Activated T-helper 2 cell treated with anti-CD3 and anti-CD28 coated beads, Interferon-gamma antibody, Interleukin-2, Interleukin-4, amounts not matched to agents 10 μg/mL and 5 μg/mL and 100 μg/mL, durations not matched to agents 14 hours and 24 hours and 36 hours (primary cell): ENCODE measurements around the gene INO80. TPM values are rescaled to one million over a fixed set of nuclear protein-coding genes. Genes with fewer than 3 reads are reported as not detected.

Source experiments
- DNase-seq: peaks from one replicate; pipeline ENCODE4 v3.0.0; 2021; ENCODE audit warnings: low spot score
- H3K27ac Mint-ChIP-seq: one replicate; pipeline ENCODE4 v1.8.0; 2021; ENCODE audit warnings: mixed read lengths
- H3K27me3 Mint-ChIP-seq: one replicate; pipeline ENCODE4 v1.8.0; 2021; ENCODE audit warnings: low read depth, mixed read lengths
- H3K36me3 Mint-ChIP-seq: one replicate; pipeline ENCODE4 v1.8.0; 2021; ENCODE audit warnings: low read depth, mixed read lengths
- H3K4me1 Mint-ChIP-seq: one replicate; pipeline ENCODE4 v1.8.0; 2021; ENCODE audit warnings: low read depth, mixed read lengths
- H3K4me3 Mint-ChIP-seq: one replicate; pipeline ENCODE4 v1.8.0; 2021; ENCODE audit warnings: low read depth, mild to moderate bottlenecking, moderate library complexity, mixed read lengths
- H3K9me3 Mint-ChIP-seq: one replicate; pipeline ENCODE4 v1.8.0; 2021; ENCODE audit warnings: mixed read lengths
- intact Hi-C: fragments of 100-400 bp; cut with micrococcal nuclease; formaldehyde crosslinking; loops from one replicate; pipeline ENCODE4 v1.15.1; 2023
- total RNA-seq: library from RNA; stranded (reverse); gene quantifications from 2 replicates; pipeline ENCODE4 v1.2.3, GENCODE V29; 2022

The INO80 gene
- total RNA-seq, 1 donor from 2014 or later: 33.2 TPM

DNA sequence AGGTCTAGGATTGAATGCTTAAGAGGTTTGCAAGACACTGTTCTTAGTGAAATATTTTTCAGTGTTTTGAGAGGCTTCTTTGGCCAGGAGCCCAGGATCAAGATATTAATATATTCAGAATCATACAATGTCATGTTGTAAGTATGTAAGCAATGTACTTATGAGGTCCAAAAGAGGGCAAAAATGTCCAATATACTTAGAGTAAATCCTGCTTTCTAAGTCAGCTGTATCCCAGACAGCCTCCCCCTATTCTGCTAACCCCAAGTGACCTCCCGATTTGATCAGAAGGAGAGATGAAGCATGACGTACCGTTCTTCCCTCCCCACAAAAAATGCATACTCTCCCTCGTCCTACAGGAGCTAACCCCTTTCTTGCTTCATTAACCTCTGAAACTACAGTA, 91.9 kb downstream of the INO80 start:
- H3K4me1 Mint-ChIP-seq: no peaks in the 10 kb centered on the region
- H3K4me3 Mint-ChIP-seq: no peak overlapping the region
- DNase-seq: no peak
- no peaks in the 10 kb centered on the region for H3K27me3 Mint-ChIP-seq
- peaks cover 45% of the 10 kb centered on the region for H3K36me3 Mint-ChIP-seq
- H3K27ac Mint-ChIP-seq: no peak overlapping the region
- intact Hi-C loops: loop anchor here (10.0 kb wide), 1 partner anchor 161 kb away; no protein-coding TSS in a partner anchor
- H3K9me3 Mint-ChIP-seq: no peaks in the 10 kb centered on the region

DNA sequence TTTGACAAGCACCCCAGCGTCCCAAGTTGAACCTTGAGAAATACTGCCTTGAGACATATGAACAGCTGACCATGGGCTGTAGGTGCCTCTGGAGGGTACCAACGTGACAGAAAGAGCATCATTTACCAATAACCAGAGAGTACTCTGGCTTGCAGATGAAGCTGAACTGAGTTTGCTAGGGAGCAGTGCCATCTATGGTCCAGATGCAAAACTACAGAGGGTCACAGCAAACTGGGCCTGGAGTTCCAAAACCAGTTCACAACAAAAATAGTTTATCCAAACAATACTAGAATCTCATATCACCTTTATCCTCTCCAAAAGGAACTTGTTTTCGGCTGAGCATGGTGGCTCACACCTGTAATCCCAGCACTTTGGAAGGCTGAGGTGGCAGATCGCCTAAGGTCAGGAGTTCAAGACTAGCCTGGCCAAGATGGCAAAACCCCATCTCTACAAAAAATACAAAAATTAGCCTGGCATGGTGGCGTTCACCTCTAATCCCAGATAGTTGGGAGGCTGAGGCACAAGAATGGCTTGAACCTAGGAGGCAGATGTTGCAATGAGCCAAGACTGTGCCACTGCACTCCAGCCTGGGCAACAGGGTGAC, 93.5 kb downstream of the INO80 start:
- Mint-ChIP-seq H3K9me3 (no peaks in the 10 kb centered on the region), H3K4me3 (no peak overlapping the region), H3K27me3 (no peaks in the 10 kb centered on the region), H3K36me3 (peaks cover 48% of the 10 kb centered on the region), H3K27ac (no peak overlapping the region), H3K4me1 (peaks cover 2% of the 10 kb centered on the region)
- DNase-seq: peak; percentile 24
- intact Hi-C loops: loop anchor here (1.0 to 10.0 kb wide), 2 partner anchors 118 to 162 kb away; no protein-coding TSS in a partner anchor

DNA sequence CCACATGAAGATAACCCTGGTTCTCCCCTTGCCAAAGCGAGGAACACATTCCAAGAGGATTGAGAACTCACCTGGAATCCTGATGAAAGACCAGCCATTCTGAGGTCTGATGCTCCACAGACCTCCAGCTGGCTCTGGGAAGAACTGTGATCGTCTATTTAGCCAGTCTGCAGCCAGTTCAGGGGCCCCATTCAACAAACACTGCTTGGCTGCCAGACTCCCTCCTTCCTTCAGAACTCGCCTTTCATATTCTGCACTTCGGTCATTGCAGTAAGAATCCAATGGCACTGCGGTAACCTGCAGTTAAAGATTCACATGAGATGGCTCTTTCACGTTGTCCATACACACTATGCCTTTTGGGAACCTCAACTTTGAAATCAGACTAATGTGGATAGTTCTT, 95.3 kb downstream of the INO80 start:
- Mint-ChIP-seq H3K9me3 (no peaks in the 10 kb centered on the region), H3K4me3 (no peak overlapping the region), H3K36me3 (peaks cover 46% of the 10 kb centered on the region), H3K4me1 (peaks cover 11% of the 10 kb centered on the region), H3K27me3 (no peaks in the 10 kb centered on the region), H3K27ac (no peak overlapping the region)
- intact Hi-C loops: loop anchor here (10.0 kb wide), 1 partner anchor 164 kb away; no protein-coding TSS in a partner anchor
- no peak for DNase-seq

DNA sequence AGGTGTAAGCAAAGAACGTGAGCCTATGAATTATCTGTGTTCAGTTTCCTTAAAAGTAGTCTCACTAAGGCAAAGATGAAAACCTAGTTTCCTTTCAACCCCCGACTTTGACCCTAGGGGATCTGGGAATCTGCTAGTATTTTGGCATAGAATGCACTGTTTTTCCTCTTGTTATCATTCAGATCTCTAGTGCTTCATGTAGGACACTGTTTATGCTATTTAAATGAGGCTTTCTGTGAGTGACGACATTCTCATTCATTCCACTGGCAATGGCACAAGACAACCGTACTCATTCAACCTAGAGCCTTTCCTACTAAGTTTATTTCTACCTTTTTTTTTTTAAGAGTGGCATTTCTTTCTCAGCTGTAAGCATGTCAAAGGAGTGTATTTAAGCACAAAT, 95.8 kb downstream of the INO80 start:
- Mint-ChIP-seq H3K27ac (no peak overlapping the region), H3K4me1 (peaks cover 11% of the 10 kb centered on the region), H3K9me3 (no peaks in the 10 kb centered on the region), H3K4me3 (no peak overlapping the region), H3K27me3 (no peaks in the 10 kb centered on the region), H3K36me3 (peaks cover 45% of the 10 kb centered on the region)
- intact Hi-C loops: loop anchor here (10.0 kb wide), 1 partner anchor 164 kb away; no protein-coding TSS in a partner anchor
- DNase-seq: no peak

DNA sequence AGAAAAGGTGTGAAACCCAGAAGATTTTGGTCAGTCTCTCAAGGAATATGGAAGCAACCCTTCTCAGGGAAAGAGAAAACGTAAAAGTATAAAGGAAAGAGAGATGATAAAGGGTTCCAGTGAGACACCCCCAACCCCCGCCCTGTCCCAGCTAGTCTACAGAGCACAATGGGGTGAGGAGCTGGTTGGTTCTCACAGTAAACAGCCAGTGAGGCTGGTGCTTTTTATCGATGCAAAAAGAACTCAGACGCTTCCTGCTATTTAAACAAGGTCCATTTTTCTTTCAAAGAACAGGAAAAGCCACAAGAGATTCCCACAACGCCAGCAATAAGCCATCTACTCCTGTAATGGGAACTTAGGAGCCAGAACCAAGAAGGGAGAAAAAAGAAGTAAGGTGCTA, 96.9 kb downstream of the INO80 start:
- Mint-ChIP-seq H3K36me3 (peaks cover 56% of the 10 kb centered on the region), H3K27ac (no peak overlapping the region), H3K4me3 (no peak overlapping the region), H3K4me1 (peaks cover 11% of the 10 kb centered on the region), H3K9me3 (no peaks in the 10 kb centered on the region), H3K27me3 (no peaks in the 10 kb centered on the region)
- no peak for DNase-seq
- intact Hi-C loops: no loop called here

DNA sequence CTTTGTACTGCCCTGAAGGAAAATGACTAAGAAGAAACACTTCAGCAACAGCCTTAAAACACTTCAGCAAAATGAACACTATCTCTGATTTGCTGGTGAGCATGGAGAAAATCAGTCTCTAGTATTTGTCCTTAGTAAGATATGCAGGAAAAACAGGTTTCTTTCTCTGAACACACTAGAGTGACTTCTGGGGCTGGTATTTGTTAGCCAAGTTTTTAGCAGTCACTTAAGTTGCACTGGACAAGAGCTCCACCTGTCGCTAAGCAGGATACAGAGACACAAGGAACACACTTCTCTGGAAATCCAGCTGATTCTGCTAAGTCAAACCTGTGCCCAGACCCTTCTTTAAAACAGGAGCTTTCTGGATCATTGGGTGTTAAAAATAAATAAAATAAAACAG, 97.5 kb downstream of the INO80 start:
- no peak overlapping the region for H3K4me3 Mint-ChIP-seq
- no peak overlapping the region for H3K27ac Mint-ChIP-seq
- H3K27me3 Mint-ChIP-seq: no peaks in the 10 kb centered on the region
- intact Hi-C loops: no loop called here
- peaks cover 59% of the 10 kb centered on the region for H3K36me3 Mint-ChIP-seq
- H3K4me1 Mint-ChIP-seq: peaks cover 11% of the 10 kb centered on the region
- DNase-seq: no peak
- no peaks in the 10 kb centered on the region for H3K9me3 Mint-ChIP-seq

DNA sequence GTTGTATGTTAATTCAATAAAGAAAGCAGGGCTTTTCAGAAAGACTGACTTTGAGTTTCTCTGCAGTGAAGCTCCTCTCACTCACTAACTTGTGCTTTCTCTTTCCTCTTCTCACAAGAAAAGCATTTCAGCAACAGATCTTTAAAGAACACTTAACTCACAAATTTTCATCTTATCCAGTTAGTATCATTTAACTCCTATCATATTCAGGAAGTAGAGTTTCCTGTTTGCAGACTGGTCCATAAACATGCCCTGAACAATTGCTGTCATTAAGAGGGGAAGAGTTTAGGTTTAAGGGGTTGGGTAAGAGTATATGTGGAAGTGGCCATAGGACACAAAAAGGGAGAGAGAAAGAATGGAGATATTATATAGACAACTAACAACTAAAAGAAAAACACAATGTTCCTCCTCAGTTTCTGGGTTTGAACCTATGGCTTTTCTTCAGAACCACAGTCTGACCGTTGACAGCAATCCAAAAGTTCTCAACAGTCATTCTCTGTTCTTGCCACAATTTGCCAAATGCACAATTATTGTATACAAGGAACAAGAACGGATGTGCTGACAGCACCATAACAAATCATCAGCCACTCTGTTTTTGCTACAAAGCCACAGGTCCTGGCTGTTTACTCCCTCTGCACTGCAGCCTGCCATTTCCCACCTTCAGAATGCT, 98.9 kb downstream of the INO80 start:
- intact Hi-C loops: no loop called here
- H3K27ac Mint-ChIP-seq: peak overlapping the region; percentile 40
- H3K9me3 Mint-ChIP-seq: no peaks in the 10 kb centered on the region
- H3K27me3 Mint-ChIP-seq: no peaks in the 10 kb centered on the region
- DNase-seq: no peak
- no peak overlapping the region for H3K4me3 Mint-ChIP-seq
- peaks cover 11% of the 10 kb centered on the region for H3K4me1 Mint-ChIP-seq
- peaks cover 56% of the 10 kb centered on the region for H3K36me3 Mint-ChIP-seq

DNA sequence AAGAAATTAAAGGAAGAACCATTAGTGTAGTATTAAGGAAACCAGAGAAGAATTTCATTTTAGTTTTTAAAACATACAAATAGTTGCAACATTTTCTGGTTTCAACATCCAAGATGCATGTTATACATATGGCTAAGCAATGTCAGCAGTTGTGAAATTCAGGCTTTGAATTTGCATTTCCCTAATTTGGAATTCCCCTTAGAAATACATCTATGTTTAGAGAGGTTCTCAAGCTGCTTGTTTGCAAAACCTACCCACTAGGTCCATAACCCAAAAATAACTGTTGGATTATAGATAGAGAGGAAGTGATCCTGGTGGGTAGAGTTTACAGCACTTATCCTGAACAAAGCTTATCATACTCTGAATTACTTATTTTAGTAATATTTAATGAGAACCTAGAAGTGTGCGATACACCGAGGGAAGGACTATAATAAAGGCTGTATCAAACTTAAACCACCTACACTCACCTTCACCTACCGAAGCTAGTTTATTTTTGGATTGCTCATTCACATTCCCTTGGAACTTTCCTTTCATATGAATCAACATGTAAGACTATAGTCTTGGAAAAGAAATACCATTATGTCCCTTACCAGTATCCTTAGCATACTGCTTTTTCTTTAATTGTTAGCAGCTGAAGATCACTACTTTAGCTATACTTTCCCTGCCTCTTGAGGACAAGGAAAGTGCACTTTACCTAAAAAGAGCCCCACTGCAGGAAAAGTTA, 102.2 kb downstream of the INO80 start:
- intact Hi-C loops: no loop called here

DNA sequence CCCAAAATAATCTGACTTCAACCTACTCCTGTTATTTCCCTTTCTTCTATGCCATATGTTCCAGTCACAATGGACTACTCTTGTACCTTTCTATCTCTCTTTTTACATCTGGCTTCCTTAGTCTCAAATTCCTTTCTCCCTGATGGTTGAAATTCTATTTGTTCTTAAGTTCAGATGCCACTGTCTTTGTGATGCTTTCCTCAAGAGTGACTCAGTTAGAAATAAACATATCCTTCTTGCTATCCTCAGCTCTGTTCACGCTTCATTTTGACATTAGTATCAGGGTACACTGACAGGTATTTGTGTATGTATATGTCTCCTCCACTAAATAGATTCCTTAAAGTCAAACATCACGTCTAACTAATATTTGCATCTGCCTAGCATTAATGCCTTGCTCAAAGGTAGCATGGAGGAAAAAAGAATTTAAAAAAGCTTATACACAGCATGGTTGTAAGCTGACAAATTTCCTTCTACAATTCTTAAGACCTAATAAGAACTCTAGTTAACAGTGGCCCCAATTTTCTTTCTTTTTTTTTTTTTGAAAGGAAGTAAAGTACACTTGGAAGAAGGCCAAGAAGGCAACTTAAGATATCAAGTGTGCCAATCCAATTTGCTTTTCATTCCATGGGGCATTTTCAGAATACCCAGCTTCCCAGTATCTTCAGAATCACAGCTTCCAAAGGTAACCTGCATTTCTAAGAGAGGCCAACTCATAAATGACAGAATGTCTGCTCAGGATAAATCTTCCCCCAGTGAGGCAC, 104.8 kb downstream of the INO80 start:
- Mint-ChIP-seq H3K27ac (no peak overlapping the region), H3K27me3 (no peaks in the 10 kb centered on the region), H3K4me3 (no peak overlapping the region), H3K36me3 (peaks cover 55% of the 10 kb centered on the region), H3K4me1 (peaks cover 2% of the 10 kb centered on the region), H3K9me3 (no peaks in the 10 kb centered on the region)
- DNase-seq: no peak
- intact Hi-C loops: no loop called here

More for the DNA sequence above, 102.2 kb downstream of the INO80 start:
- Mint-ChIP-seq H3K27ac (no peak overlapping the region), H3K4me3 (no peak overlapping the region), H3K36me3 (peaks cover 54% of the 10 kb centered on the region), H3K27me3 (no peaks in the 10 kb centered on the region), H3K4me1 (peaks cover 13% of the 10 kb centered on the region), H3K9me3 (no peaks in the 10 kb centered on the region)
- DNase-seq: no peak

DNA sequence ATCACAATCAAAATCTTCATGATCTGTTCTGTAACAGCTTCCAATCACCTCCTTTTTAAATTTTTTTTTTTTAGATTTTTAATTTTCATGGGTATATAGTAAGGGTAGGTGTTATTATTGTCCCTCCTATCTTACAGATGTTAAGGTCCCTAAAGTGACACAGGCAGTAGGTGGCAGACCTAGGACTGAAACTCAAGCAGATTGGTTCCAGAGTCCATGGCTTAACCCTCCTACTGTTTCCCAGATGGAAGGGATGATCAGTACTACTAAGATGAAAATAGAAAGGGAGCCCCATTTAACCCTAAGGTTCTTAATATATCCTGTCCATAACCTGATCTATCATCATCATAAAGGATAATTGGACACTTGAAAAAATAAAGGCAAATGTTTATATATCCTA, 105.7 kb downstream of the INO80 start:
- Mint-ChIP-seq H3K27me3 (no peaks in the 10 kb centered on the region), H3K4me1 (peaks cover 2% of the 10 kb centered on the region), H3K4me3 (no peak overlapping the region), H3K36me3 (peaks cover 57% of the 10 kb centered on the region), H3K9me3 (no peaks in the 10 kb centered on the region), H3K27ac (no peak overlapping the region)
- intact Hi-C loops: no loop called here
- DNase-seq: no peak

DNA sequence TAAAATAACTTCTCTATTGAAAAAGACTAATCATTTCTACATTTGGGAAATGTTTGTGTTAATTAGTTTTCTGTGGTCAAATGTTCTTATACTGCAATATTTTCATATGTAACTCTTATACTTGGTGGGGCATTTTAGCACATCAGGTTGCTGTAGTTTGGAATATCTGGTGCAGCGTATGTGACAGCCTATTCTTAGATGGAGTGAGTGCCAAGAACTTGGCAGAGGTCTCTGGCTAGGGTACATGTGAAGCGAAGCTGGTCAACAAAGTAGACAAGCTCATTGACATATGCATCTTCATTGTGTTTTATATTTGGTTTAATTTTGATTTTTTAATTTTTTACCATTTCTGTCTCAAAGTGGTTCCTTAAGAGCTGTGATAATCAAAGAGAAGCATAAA, 109.6 kb downstream of the INO80 start:
- Mint-ChIP-seq H3K27ac (no peak overlapping the region), H3K27me3 (no peaks in the 10 kb centered on the region), H3K4me1 (no peaks in the 10 kb centered on the region), H3K4me3 (no peak overlapping the region), H3K36me3 (peaks cover 45% of the 10 kb centered on the region), H3K9me3 (no peaks in the 10 kb centered on the region)
- intact Hi-C loops: no loop called here
- no peak for DNase-seq

DNA sequence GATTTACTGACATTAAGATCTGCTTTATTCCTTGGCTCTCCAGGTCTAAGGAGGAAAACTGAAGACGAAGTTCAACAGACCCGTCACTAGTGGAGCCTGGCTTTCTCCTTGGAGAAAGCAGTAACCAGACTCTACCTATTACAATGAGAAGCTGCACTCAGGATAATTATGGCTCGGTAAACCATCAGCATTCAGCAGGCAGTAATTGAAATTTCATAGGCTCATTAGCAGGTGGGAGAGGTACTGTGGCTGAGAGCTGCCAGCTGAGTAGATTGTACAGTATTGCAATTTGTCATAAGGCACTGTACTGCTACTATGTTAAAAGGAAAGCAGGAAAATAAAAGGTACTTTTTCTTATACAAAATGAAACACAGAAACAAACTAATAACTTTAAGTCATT, 111.6 kb downstream of the INO80 start:
- Mint-ChIP-seq H3K4me3 (no peak overlapping the region), H3K4me1 (no peaks in the 10 kb centered on the region), H3K27me3 (no peaks in the 10 kb centered on the region), H3K36me3 (peaks cover 52% of the 10 kb centered on the region), H3K9me3 (no peaks in the 10 kb centered on the region), H3K27ac (no peak overlapping the region)
- intact Hi-C loops: no loop called here
- no peak for DNase-seq
